Measurements from ENCODE around the gene RETREG3.

The RETREG3 gene

DNA sequence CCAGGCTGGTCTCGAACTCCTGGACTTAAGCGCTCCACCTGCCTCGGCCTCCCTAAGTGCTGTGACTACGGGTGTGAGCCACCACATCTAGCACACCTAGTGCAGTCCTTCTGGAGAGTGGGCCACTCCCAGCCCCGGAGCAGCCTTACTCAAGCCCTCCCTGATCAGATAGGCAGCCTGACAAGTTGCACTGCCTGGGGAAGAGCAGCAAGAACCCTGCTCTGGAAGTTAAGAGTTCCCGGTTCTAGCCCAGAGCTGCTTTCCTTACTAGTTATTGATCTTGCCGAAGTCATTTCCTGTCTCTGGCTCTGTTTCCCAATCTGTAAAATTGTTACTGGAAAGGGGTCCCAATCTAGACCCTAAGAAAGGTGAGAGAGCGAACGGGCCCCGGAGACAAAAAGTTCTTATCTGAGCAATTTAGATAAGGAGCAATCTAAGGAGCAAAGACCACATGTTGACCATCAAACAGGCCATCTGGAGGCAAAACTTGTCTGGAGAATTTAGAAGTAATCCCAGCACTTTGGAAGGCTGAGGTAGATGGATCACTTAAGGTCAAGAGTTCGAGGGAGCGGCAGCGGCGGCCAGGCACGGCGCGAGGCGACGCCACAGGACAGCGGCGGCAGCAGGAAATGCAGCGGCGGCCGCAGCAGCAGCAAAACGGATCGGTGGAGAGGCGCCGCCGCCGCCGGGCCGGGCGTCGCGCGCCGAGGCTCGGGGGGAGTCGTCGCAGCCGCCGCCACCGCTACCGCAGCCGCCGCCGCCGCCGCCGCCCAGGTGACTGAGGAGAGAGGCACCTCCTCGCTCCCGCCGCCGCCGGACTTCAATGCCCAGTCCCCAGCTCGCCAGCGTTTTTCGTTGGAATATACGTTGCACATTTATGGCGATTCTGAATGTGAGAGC is 77.5 kb downstream of the RETREG3 start:
- DNase-seq (ENCODE audit: low spot score) = no peak

DNA sequence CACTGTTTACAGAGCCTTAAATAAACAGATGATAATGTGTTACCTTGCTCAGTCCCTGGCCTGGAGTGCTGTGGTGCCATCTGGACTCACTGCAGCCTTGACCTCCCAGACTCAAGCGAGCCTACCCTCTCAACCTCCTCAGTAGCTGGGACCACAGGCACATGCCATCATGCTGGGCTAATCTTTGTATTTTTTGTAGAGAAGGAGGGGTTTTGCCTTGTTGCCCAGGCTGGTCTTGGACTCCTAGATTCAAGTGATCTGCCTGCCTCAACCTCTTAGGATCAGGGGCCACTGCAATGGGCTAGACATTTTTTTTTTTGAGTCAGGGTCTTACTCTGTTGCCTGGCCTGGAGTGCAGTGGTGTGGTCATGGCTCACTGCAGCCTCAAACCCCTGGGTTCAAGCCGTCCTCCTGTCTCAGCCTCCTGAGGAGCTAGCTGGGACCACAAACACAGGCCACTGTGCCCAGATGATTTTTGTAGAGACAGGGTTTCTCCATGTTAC is 78.2 kb downstream of the RETREG3 start:
- DNase-seq (ENCODE audit: low spot score) = no peak

All from left forelimb (tissue), 1 donor.